Esophagus squamous epithelium (tissue), 4 donors: Measurements from ENCODE around the gene TMEM51.

Experiments
- POLR2A ChIP-seq, 4 donors: fragments of 450-650 bp; IDR thresholded peaks; one replicate each; pipeline ENCODE4 v1.6.1; 2017; ENCODE audit warnings: antibody characterized with exemption in 4 of 4, mild to moderate bottlenecking in 4 of 4, moderate library complexity in 3 of 4
- TF ChIP-seq, protein P1 (sequence below), 6 experiments: fragments of 450-650 bp in 4 of 6; fragments of 200-600 bp in 2 of 6; sonication (generic) in 2 of 6; IDR thresholded peaks; one replicate each; pipeline ENCODE4 v1.5.1; 2016 to 2019; ENCODE audit warnings: antibody characterized with exemption in 6 of 6, mild to moderate bottlenecking in 4 of 6, moderate library complexity in 4 of 6

DNA sequence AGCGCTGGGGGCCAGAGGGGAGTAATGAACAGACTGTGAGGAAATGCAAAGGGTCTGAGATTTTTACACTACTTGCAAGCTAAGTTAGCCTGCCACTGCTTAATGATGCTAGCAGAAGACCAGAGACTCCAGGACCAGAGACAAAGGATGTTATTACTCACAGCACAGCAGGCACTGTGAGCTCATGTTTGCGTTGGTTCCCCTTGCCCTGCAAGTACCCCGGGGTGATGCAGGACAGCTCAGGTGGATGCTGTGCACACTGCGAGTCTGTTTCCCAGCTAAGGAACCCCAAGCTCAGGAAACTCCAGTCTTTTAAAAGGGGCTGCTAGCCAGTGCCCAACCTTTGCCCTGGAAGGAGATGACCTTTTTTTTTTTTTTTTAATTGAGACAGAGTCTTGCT lies 94.7 kb downstream of the TMEM51 start:
- no peak for TF ChIP-seq POLR2A (IDR thresholded peaks at IDR 0.05)
- TF ChIP-seq, protein P1, sequence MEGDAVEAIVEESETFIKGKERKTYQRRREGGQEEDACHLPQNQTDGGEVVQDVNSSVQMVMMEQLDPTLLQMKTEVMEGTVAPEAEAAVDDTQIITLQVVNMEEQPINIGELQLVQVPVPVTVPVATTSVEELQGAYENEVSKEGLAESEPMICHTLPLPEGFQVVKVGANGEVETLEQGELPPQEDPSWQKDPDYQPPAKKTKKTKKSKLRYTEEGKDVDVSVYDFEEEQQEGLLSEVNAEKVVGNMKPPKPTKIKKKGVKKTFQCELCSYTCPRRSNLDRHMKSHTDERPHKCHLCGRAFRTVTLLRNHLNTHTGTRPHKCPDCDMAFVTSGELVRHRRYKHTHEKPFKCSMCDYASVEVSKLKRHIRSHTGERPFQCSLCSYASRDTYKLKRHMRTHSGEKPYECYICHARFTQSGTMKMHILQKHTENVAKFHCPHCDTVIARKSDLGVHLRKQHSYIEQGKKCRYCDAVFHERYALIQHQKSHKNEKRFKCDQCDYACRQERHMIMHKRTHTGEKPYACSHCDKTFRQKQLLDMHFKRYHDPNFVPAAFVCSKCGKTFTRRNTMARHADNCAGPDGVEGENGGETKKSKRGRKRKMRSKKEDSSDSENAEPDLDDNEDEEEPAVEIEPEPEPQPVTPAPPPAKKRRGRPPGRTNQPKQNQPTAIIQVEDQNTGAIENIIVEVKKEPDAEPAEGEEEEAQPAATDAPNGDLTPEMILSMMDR (IDR thresholded peaks at IDR 0.05): no peak
